Keratinocyte (primary cell): ENCODE results near the gene DFFB. TPM values are rescaled to one million over a fixed set of nuclear protein-coding genes. Genes with fewer than 3 reads are reported as not detected.

Source experiments
- DNase-seq: peaks from one replicate; pipeline ENCODE4 v3.0.0-alpha.2; 2011; ENCODE audit warnings: low read depth, missing footprints, low spot score
- FAIRE-seq: peaks from 2 replicates; lab custom pipeline; 2011; peaks lifted over from hg19 to GRCh38; lab: Jason Lieb, UNC
- H2AFZ ChIP-seq: 2 replicates; pipeline ENCODE4 v1.6.0; 2012; ENCODE audit warnings: low read length, control low read depth, inconsistent platforms; ENCODE audit not compliant: control insufficient read depth
- H3K27ac ChIP-seq: 2 replicates; pipeline ENCODE4 v1.5.1; 2011; ENCODE audit warnings: low read length; ENCODE audit not compliant: control insufficient read depth, insufficient read depth
- H3K27me3 ChIP-seq: 3 replicates; pipeline ENCODE4 v1.6.0; 2011; ENCODE audit warnings: low read length; ENCODE audit not compliant: control insufficient read depth, insufficient read depth; ENCODE audit errors: extremely low read depth
- H3K36me3 ChIP-seq, 2 experiments: 2 replicates in 1 of 2; 3 replicates in 1 of 2; pipeline ENCODE4 v1.5.1; 2011; ENCODE audit warnings: low read length in 2 of 2, mild to moderate bottlenecking in 1 of 2; ENCODE audit not compliant: control insufficient read depth in 2 of 2, insufficient read depth in 2 of 2; ENCODE audit errors: extremely low read depth in 1 of 2
- H3K4me1 ChIP-seq: 3 replicates; pipeline ENCODE4 v1.5.1; 2011; ENCODE audit warnings: low read length; ENCODE audit not compliant: control insufficient read depth, insufficient read depth; ENCODE audit errors: extremely low read depth
- H3K4me2 ChIP-seq: 3 replicates; pipeline ENCODE4 v1.6.0; 2011; ENCODE audit warnings: low read depth, low read length; ENCODE audit not compliant: control insufficient read depth, insufficient read depth; ENCODE audit errors: extremely low read depth
- H3K4me3 ChIP-seq, 3 experiments: fragments of 200-600 bp in 1 of 3; sonication (generic) in 1 of 3; 2 replicates in 2 of 3; 3 replicates in 1 of 3; pipeline ENCODE4 v1.5.1; 2011 to 2016; ENCODE audit warnings: low read length in 3 of 3, mild to moderate bottlenecking in 3 of 3, control low read depth in 2 of 3, inconsistent platforms in 1 of 3, low read depth in 1 of 3, mixed read lengths in 1 of 3, mixed run types in 1 of 3, moderate library complexity in 1 of 3; ENCODE audit not compliant: control insufficient read depth in 2 of 3, insufficient read depth in 2 of 3; ENCODE audit errors: extremely low read depth in 1 of 3
- H3K79me2 ChIP-seq: 2 replicates; pipeline ENCODE4 v1.6.0; 2012; ENCODE audit warnings: low read length; ENCODE audit not compliant: control insufficient read depth, insufficient read depth
- H3K9ac ChIP-seq: 3 replicates; pipeline ENCODE4 v1.6.0; 2011; ENCODE audit warnings: low read length; ENCODE audit not compliant: control insufficient read depth, insufficient read depth; ENCODE audit errors: extremely low read depth
- H3K9me1 ChIP-seq: 3 replicates; pipeline ENCODE4 v1.6.0; 2011; ENCODE audit warnings: low read length; ENCODE audit not compliant: control insufficient read depth, insufficient read depth; ENCODE audit errors: extremely low read depth
- H3K9me3 ChIP-seq: 2 replicates; pipeline ENCODE4 v1.5.1; 2012; ENCODE audit warnings: low read depth, low read length; ENCODE audit not compliant: control insufficient read depth
- H4K20me1 ChIP-seq: 3 replicates; pipeline ENCODE4 v1.6.0; 2011; ENCODE audit warnings: low read length; ENCODE audit not compliant: control insufficient read depth, insufficient read depth; ENCODE audit errors: extremely low read depth
- CTCF ChIP-seq, 3 experiments: IDR thresholded peaks in 1 of 3; conservative IDR thresholded peaks in 1 of 3; optimal IDR thresholded peaks in 1 of 3; 2 replicates in 2 of 3; 3 replicates in 1 of 3; pipeline versions ENCODE3 to v1.5.1; 2011; ENCODE audit warnings: low read length in 3 of 3, mild to moderate bottlenecking in 3 of 3, moderate library complexity in 2 of 3, control low read depth in 1 of 3, inconsistent platforms in 1 of 3; ENCODE audit not compliant: insufficient read depth in 2 of 3; ENCODE audit errors: extremely low read depth in 1 of 3
- EZH2 ChIP-seq: IDR thresholded peaks from one replicate; pipeline ENCODE4 v1.6.1; 2012; ENCODE audit warnings: inconsistent platforms, mild to moderate bottlenecking, low read length, moderate library complexity
- dilution Hi-C: fragments of 300-500 bp; cut with MboI; formaldehyde crosslinking; loops from one replicate; pipeline ENCODE4 v1.7.0; 2020; ENCODE audit warnings: low sequenced_read_pairs; ENCODE audit not compliant: extremely low pct_ligation_motif_present
- polyA plus RNA-seq, 5 experiments: library from polyadenylated mRNA; depleted of rRNA in 3 of 5; stranded (reverse) in 3 of 5; stranded (forward) in 1 of 5; unstranded in 1 of 5; fragments of >200 nt; gene quantifications; 1 replicate in 1 of 5; 2 replicates in 3 of 5; 3 replicates in 1 of 5; pipeline versions ENCODE4 v1.2.1 to v1.2.3, GENCODE V29; 2011 to 2012; ENCODE audit warnings: missing spikeins in 2 of 5, low read depth in 1 of 5, low replicate concordance in 1 of 5

The DFFB gene
- polyA plus RNA-seq, 1 donor (not counting 4 experiments of a cell fraction or from before 2014, with no cell fraction given): 5.2 TPM

GRCh38 chr1:3857791-3858129 lies 484 bp downstream of the DFFB start:
- no peaks in the 10 kb centered on the region for H3K9me3 ChIP-seq
- peaks cover 15% of the 10 kb centered on the region for H3K4me1 ChIP-seq
- no peak for TF ChIP-seq EZH2
- no peak for TF ChIP-seq CTCF (optimal IDR thresholded peaks at IDR 0.05 in 1 of 3, IDR thresholded peaks at IDR 0.05 in 1 of 3, conservative IDR thresholded peaks at IDR 0.05 in 1 of 3; ENCODE audit: extremely low read depth in 1 of 3, insufficient read depth in 2 of 3, low read length in 3 of 3)
- peaks cover 0 to 1% of the 10 kb centered on the region in 2 experiments for H3K36me3 ChIP-seq
- H3K27me3 ChIP-seq: no peaks in the 10 kb centered on the region
- H2AFZ ChIP-seq: peak overlapping the region; percentile 88
- no peak for DNase-seq
- peak overlapping the region; percentile 93 for H3K4me2 ChIP-seq
- dilution Hi-C loops: no loop called here
- peak overlapping the region; percentile 77 for H3K9ac ChIP-seq
- H3K79me2 ChIP-seq: peaks cover 39% of the 10 kb centered on the region
- peaks cover 4% of the 10 kb centered on the region for H3K9me1 ChIP-seq
- peak overlapping the region; percentile 61 to 91 (median 90) for H3K4me3 ChIP-seq
- peak overlapping the region; percentile 40 for H3K27ac ChIP-seq
- FAIRE-seq: no peak
- H4K20me1 ChIP-seq: no peaks in the 10 kb centered on the region

- dilution Hi-C loops: no loop called here
- no peak for DNase-seq
- peaks cover 15% of the 10 kb centered on the region for H3K4me1 ChIP-seq
- H3K27me3 ChIP-seq: no peaks in the 10 kb centered on the region
- peaks cover 0 to 1% of the 10 kb centered on the region in 2 experiments for H3K36me3 ChIP-seq
- peak overlapping the region; percentile 61 to 91 (median 90) for H3K4me3 ChIP-seq
- peaks cover 33% of the 10 kb centered on the region for H3K79me2 ChIP-seq
- H3K9me1 ChIP-seq: peaks cover 4% of the 10 kb centered on the region
- no peak overlapping the region for H3K9ac ChIP-seq
- H4K20me1 ChIP-seq: no peaks in the 10 kb centered on the region
- peak overlapping the region; percentile 93 for H3K4me2 ChIP-seq
- H3K27ac ChIP-seq: no peak overlapping the region
- TF ChIP-seq CTCF (optimal IDR thresholded peaks at IDR 0.05 in 1 of 3, IDR thresholded peaks at IDR 0.05 in 1 of 3, conservative IDR thresholded peaks at IDR 0.05 in 1 of 3; ENCODE audit: extremely low read depth in 1 of 3, insufficient read depth in 2 of 3, low read length in 3 of 3) (peak in 1 of 3 experiments; percentile 33), EZH2 (no peak)
- H2AFZ ChIP-seq: peak overlapping the region; percentile 88
- FAIRE-seq: no peak
- H3K9me3 ChIP-seq: no peaks in the 10 kb centered on the region
Measured at GRCh38 chr1:3858231-3858981, 1.1 kb downstream of the DFFB start.
